Activated CD4-positive, alpha-beta T cell treated with anti-CD3 and anti-CD28 coated beads, Interleukin-2, amount 10 ng/mL, durations not matched to agents 24 days and 14 days (primary cell): ENCODE measurements around the gene HOXD13. TPM values are rescaled to one million over a fixed set of nuclear protein-coding genes. Genes with fewer than 3 reads are reported as not detected.

Experiments used
- DNase-seq: peaks from one replicate; pipeline ENCODE4 v3.0.0; 2022
- H3K27ac Mint-ChIP-seq: one replicate; pipeline ENCODE4 v1.8.0; 2022; ENCODE audit warnings: mild to moderate bottlenecking, mixed read lengths
- H3K27me3 Mint-ChIP-seq: one replicate; pipeline ENCODE4 v1.8.0; 2022; ENCODE audit warnings: mixed read lengths
- H3K36me3 Mint-ChIP-seq: one replicate; pipeline ENCODE4 v1.8.0; 2022; ENCODE audit warnings: low read depth, mild to moderate bottlenecking, mixed read lengths
- H3K4me1 Mint-ChIP-seq: one replicate; pipeline ENCODE4 v1.8.0; 2021; ENCODE audit warnings: mixed read lengths
- H3K4me3 Mint-ChIP-seq: one replicate; pipeline ENCODE4 v1.8.0; 2022; ENCODE audit warnings: mild to moderate bottlenecking, moderate library complexity, mixed read lengths
- H3K9me3 Mint-ChIP-seq: one replicate; pipeline ENCODE4 v1.8.0; 2021; ENCODE audit warnings: mixed read lengths
- intact Hi-C: fragments of 100-400 bp; cut with micrococcal nuclease; formaldehyde crosslinking; loops from one replicate; pipeline ENCODE4 v1.15.1; 2023
- total RNA-seq: library from RNA; stranded (reverse); gene quantifications from 2 replicates; pipeline ENCODE4 v1.2.3, GENCODE V29; 2022

HOXD13 gene
- total RNA-seq, 1 donor from 2014 or later = not detected

- intact Hi-C loops = loop anchor here (2.0 kb wide), 3 partner anchors 18 to 48 kb away; partner anchors contain the start of genes EVX2 and HOXD8
- Mint-ChIP-seq H3K9me3 (peaks cover 6% of the 10 kb centered on the region), H3K27me3 (peaks cover 76% of the 10 kb centered on the region), H3K4me1 (peaks cover 5% of the 10 kb centered on the region), H3K27ac (peak overlapping the region; percentile 12), H3K4me3 (no peak overlapping the region), H3K36me3 (peaks cover 1% of the 10 kb centered on the region)
- DNase-seq = no peak
Measured at GRCh38 chr2:176111309-176111663, 18.8 kb downstream of the HOXD13 start.

- Mint-ChIP-seq H3K36me3 (no peaks in the 10 kb centered on the region), H3K27me3 (peaks cover 79% of the 10 kb centered on the region), H3K9me3 (peaks cover 6% of the 10 kb centered on the region), H3K4me1 (peaks cover 3% of the 10 kb centered on the region), H3K27ac (peak overlapping the region; percentile 56), H3K4me3 (no peak overlapping the region)
- intact Hi-C loops = loop anchor here (2.0 kb wide), 3 partner anchors 17 to 47 kb away; partner anchors contain the start of genes EVX2 and HOXD8
- DNase-seq = no peak
Measured at GRCh38 chr2:176111846-176112374, 19.4 kb downstream of the HOXD13 start.

- Mint-ChIP-seq H3K27me3 (peaks cover 82% of the 10 kb centered on the region), H3K9me3 (peaks cover 8% of the 10 kb centered on the region), H3K4me3 (no peak overlapping the region), H3K4me1 (peaks cover 3% of the 10 kb centered on the region), H3K36me3 (no peaks in the 10 kb centered on the region), H3K27ac (peak overlapping the region; percentile 73)
- intact Hi-C loops = no loop called here
- no peak for DNase-seq
Measured at GRCh38 chr2:176112375-176113302, 20.1 kb downstream of the HOXD13 start.

GRCh38 chr2:176114120-176114929, 21.8 kb downstream of the HOXD13 start:
- Mint-ChIP-seq H3K27me3 (peaks cover 86% of the 10 kb centered on the region), H3K9me3 (peaks cover 10% of the 10 kb centered on the region), H3K27ac (no peak overlapping the region), H3K36me3 (peaks cover 3% of the 10 kb centered on the region), H3K4me3 (no peak overlapping the region), H3K4me1 (peaks cover 7% of the 10 kb centered on the region)
- DNase-seq = no peak
- intact Hi-C loops = no loop called here

GRCh38 chr2:176114930-176115625, 22.6 kb downstream of the HOXD13 start:
- peaks cover 7% of the 10 kb centered on the region for H3K4me1 Mint-ChIP-seq
- intact Hi-C loops = no loop called here
- H3K27ac Mint-ChIP-seq = no peak overlapping the region
- no peak overlapping the region for H3K4me3 Mint-ChIP-seq
- DNase-seq = no peak
- peaks cover 3% of the 10 kb centered on the region for H3K36me3 Mint-ChIP-seq
- H3K9me3 Mint-ChIP-seq = peaks cover 7% of the 10 kb centered on the region
- H3K27me3 Mint-ChIP-seq = peaks cover 86% of the 10 kb centered on the region

GRCh38 chr2:176115883-176116813, 23.6 kb downstream of the HOXD13 start, which contains the start of gene HOXD10:
TSS of gene HOXD10 (plus strand) at chr2:176116778. CDS start at chr2:176116834, 56 bp downstream.
- peak within 1 kb of the TSS; percentile 29 for H3K27ac Mint-ChIP-seq

GRCh38 chr2:176117162-176117822, 24.8 kb downstream of the HOXD13 start:
- intact Hi-C loops = no loop called here
- no peak for DNase-seq
- peaks cover 4% of the 10 kb centered on the region for H3K4me1 Mint-ChIP-seq
- peaks cover 7% of the 10 kb centered on the region for H3K9me3 Mint-ChIP-seq
- H3K36me3 Mint-ChIP-seq = peaks cover 3% of the 10 kb centered on the region
- H3K27me3 Mint-ChIP-seq = peaks cover 80% of the 10 kb centered on the region
- H3K27ac Mint-ChIP-seq = no peak overlapping the region
- no peak overlapping the region for H3K4me3 Mint-ChIP-seq

More at GRCh38 chr2:176115883-176116813, 23.6 kb downstream of the HOXD13 start, which contains the start of gene HOXD10:
- intact Hi-C loops = no loop called here
- Mint-ChIP-seq H3K9me3 (peaks cover 7% of the 10 kb centered on the region), H3K4me3 (no peak within 1 kb of the TSS), H3K4me1 (peaks cover 6% of the 10 kb centered on the region), H3K27me3 (peaks cover 86% of the 10 kb centered on the region), H3K36me3 (peaks cover 3% of the 10 kb centered on the region)
- DNase-seq = no peak

GRCh38 chr2:176117823-176118371, 25.4 kb downstream of the HOXD13 start:
- Mint-ChIP-seq H3K27ac (no peak overlapping the region), H3K4me3 (no peak overlapping the region), H3K4me1 (peaks cover 4% of the 10 kb centered on the region), H3K9me3 (peaks cover 7% of the 10 kb centered on the region), H3K36me3 (peaks cover 3% of the 10 kb centered on the region), H3K27me3 (peaks cover 75% of the 10 kb centered on the region)
- DNase-seq = no peak
- intact Hi-C loops = no loop called here

GRCh38 chr2:176118601-176119339, 26.2 kb downstream of the HOXD13 start:
- Mint-ChIP-seq H3K27me3 (peaks cover 70% of the 10 kb centered on the region), H3K9me3 (peaks cover 7% of the 10 kb centered on the region), H3K4me1 (peaks cover 5% of the 10 kb centered on the region), H3K27ac (no peak overlapping the region), H3K36me3 (peaks cover 4% of the 10 kb centered on the region), H3K4me3 (peak overlapping the region; percentile 28)
- intact Hi-C loops = no loop called here
- peak; percentile 72 for DNase-seq

- Mint-ChIP-seq H3K4me1 (peaks cover 6% of the 10 kb centered on the region), H3K9me3 (peaks cover 7% of the 10 kb centered on the region), H3K4me3 (no peak overlapping the region), H3K27ac (peak overlapping the region; percentile 5), H3K36me3 (peaks cover 6% of the 10 kb centered on the region), H3K27me3 (peaks cover 77% of the 10 kb centered on the region)
- DNase-seq = no peak
- intact Hi-C loops = no loop called here
Measured at GRCh38 chr2:176120364-176121189, 28.1 kb downstream of the HOXD13 start.
